GM21360 (cell line): ENCODE measurements around the gene GRIN2A.
"Not testable (repeated sequence)": the region's sequence is repeated elsewhere in the genome, so short reads cannot be mapped to it uniquely, and the experiment has no call there.

Experiments used
- ATAC-seq: cut with Tn5 transposase; IDR thresholded peaks from one replicate; pipeline ENCODE4 v1.9.1; 2021; ENCODE audit warnings: mild to moderate bottlenecking, moderate library complexity; ENCODE audit not compliant: unreplicated experiment

Gene GRIN2A

DNA sequence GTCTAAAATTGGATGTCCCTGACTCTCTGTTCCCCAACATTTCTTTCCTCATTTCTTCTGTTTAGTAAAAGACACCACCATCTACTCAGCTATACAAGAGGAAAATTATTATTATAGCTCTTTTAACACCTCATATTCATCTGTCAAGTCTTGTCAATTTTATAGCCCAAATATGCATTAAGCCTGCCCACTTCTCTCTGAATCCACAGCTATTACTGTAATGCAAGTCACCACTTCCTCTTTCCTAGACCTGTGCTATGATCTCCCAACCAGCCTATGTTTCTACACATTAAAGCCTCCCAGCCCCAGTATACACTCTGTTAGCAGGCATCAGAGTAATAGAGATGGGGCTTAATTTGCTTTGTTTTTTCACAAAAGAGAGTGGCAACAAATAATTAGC is 252.9 kb downstream of the GRIN2A start:
- ATAC-seq = peak; percentile 88

DNA sequence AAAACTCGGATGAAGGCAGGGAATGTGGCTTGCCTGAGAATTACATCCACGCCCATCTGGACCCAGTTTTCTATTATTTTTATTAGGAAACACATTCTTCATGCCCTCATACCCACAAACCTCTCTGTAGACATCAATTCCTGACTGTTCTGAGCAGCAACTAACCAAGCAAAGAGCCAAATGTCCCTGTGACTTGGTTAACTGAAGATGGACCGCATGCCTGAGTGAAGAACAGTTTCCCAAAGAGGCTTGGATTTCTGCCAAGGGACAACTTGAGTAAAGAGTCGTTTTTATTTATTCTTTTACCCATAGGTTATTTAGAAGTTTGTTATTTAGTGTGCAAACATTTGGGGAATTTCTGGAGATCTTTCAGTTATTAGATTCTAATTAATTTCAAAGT is 259.8 kb downstream of the GRIN2A start:
- ATAC-seq = no peak

DNA sequence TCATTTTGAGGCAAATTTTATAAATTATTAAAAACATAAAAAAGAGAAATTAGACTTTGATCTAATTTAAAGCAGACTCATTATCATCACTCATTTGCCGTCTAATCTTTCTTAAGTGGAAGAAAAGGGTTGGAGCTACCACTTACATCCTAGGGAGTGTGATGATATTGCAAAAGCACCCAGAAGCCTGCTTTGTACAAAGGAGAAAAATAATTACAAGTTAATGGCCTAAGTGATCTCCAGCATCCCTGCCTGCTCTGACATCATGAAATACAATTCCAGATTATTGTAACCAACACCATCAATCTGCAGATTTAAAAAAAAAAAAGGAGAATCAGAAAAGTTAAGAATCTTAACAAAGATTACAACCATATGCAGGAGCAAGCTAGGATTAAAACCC is 260.2 kb downstream of the GRIN2A start:
- ATAC-seq = no peak

DNA sequence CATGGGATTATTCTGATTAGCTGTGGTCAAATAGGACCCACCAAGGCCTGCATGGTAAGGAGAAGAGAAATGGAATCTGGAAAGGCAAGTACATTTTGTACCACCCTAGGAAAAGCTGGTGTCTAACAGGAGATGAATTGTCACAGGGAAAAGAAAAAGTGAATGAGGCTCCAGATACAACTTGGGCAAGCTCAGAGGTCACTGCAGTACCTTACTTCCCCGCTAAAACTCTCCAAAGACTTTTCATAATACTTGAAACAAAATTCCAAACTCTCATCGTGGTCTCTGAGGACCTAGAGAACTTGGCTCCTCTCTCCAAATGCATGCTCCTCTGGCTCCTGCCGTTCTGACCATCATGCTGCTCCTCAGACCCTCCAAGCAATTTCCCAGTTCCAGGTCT is 262.8 kb downstream of the GRIN2A start:
- no peak for ATAC-seq

DNA sequence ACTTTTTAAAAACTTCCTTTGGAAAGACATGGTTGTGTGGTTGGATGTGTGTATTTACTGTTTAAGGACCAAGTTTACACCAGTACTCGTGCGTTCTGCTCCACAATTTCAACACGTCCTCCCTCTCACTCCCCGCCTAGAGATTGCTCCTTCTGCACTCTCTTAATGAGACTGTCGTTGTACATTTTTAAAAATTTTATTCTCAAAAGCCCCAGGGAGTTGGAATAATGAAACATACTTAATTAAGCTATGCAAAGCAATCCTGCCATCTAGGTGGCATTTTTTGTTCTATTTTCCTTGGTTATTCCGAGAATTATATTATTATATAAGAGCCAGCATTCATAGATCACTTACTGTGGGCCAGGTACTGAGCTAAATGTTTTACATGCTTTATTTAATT is 264.5 kb downstream of the GRIN2A start:
- no peak for ATAC-seq

DNA sequence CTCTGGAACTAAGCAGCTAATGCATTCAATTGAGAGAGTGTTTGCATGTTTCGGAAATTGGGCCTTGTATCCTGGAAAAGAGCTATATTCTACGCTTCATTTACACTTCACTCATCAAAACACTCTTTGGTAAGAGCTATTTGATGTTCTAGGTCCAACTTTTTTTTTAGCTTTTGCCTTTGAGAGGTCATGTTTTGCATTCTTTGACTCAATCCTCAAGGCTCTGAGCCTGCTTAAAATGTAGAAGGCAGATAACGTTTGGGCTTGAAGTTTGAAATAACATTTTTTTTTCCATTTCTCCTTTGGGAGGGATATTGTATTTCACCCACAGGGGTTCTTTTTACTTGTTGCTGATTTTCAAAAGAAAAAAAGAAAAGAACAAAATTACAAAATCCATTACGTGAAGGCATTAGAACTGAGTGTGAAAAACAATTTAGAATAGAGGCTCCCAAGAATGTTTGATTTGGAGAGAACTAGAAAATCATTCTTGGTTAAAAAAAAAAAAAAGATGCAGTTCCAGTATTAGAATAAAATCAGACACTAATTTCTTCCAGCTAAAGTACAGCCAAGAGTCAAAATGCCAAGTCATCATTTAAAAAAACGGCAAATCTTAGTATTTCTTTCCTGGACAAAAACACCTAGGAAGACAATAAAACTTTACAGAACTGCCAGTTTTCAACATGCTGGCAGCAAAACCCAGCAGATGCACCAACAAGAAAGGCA is 268.5 kb downstream of the GRIN2A start:
- ATAC-seq = peak; percentile 7

DNA sequence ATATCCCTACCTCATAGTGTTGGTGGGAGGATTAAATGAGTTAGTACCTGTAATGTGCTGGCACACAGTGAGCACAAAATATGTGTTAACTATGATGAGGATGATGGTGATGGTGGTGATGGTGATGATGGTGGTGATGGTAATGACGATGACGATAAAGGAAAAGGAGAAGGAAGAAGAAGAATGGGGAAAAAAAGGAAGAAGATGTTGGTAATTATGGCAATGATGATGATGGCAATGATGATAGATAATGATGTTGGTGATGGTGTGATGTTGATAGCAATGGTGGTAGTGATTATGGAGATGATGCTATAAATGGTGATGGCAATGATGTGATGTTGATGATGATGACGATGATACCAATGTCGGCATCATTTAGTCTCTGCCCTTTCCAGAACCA is 270.2 kb downstream of the GRIN2A start:
- ATAC-seq = no peak

DNA sequence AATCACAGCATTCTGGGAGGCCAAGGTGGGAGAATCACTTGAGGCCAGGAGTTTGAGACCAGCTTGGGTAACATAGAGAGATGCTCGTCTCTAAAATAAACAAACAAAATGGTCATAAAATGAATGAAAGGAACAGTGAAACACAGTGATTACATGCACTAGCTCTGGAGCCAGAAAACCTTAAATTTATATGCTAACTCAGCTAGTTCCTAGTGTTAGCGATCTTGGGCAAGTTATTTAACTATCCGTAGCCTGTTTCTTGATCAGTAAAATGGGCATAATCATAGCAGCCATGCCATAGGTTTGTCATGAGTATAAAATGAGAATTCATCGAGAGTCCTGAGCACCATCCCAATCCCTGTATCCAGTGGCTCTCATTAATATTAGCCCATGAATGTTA is 271.0 kb downstream of the GRIN2A start:
- ATAC-seq = no peak

DNA sequence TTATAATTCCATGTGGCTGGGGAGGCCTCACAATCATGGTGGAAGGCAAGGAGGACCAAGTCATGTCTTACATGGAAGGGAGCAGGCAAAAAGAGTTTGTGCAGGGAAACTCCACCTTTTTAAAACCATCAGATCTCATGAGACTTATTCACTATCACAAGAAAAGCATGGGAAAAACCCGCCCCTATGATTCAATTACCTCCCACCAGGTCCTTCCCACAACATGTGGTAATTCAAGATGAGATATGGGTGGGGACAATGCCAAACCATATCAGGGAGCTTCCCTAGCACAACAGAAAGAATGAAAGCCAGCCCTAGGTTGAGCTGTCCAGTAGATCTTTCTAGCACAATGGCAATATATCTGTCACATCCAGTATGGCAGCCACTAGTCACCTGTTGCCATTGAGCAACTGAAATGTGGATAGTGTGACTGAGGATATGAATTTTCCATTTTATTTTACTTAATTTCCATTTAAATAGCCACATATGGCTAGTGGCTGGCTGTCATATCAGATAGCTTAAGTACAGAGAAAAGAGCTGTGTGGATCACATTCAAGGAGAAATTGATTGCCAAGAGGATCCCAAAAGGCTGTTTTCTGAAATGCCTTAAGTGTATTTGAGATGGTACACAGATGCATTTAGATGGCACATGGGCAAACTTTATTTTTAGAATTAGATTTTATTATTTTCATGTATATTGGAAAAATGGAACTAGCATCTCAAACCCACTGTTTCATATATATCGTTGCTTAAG is 273.0 kb downstream of the GRIN2A start:
- no peak for ATAC-seq

DNA sequence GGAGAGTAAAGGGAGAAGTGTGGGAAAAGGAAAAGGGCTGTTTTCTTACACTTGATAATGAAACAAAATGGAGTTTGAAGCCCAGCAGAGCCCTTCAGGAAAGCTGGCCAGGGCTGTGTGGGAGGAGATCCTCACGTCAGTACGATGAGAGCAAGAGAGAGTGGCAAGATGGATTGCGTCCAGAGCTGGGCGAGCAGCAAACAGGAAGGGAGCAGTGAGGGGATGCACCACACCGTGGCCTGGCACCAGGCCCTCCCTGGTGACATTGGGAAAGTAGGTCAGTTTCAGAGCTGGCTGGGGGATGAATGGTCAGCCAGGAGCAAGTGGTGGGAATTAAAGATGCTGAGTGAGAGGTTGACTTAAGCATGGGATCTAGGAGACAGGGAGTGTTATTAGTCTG is 273.6 kb downstream of the GRIN2A start:
- no peak for ATAC-seq

DNA sequence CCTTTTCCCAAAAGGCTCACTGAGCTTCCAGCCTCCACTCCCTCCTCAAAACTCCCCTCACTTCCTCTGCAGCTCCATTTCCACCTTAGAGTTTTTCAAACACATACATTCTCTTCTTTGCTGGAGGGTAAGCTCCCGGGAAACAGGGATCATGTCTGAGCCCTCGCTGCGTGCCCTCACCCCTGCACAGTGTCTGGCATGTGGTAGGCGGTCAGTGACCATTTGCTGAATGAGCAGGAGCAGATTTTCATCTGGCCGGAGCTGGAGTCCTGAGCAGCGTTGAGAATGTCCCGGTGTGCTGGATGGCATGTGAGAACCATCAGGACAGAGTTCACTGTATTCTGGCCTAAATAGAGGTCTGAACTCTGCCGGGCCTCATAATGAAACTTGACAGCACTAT is 274.5 kb downstream of the GRIN2A start:
- ATAC-seq = no peak

DNA sequence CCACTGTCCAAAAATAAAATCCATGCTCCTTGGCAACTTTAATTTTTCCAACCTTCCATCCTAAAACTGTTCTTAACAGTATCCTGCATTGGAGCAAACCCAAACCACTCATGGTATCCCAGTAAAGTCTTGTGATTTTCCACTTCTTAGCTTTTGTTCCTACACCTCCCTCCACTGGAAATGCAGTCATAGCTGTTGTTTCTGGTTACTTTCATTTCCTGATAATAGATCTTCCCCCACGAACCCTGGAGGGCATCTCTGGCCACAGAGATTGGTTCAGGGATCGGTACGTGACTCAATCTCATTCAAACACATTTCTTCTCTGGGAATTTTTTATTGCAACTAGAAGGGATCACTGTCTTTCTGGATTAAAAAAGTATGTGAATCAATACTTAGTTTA is 276.0 kb downstream of the GRIN2A start:
- no peak for ATAC-seq

DNA sequence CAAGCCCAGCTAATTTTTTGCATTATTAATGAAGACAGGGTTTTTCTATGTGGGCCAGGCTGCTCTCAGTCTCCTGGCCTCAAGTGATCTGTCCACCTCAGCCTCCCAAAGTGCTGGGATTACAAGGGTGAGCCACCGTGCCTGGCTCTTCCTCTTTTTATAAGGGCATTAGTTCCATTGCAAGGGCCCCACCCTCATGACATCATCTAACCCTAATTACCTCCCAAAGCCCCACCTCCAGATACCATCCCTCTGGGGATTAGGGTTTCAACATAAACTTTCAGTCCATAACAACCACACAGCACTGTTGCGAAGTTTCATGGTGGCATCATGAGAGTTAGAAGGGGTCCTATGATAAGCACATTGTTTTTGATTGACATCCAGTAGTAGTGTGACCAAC is 277.7 kb downstream of the GRIN2A start:
- no peak for ATAC-seq

DNA sequence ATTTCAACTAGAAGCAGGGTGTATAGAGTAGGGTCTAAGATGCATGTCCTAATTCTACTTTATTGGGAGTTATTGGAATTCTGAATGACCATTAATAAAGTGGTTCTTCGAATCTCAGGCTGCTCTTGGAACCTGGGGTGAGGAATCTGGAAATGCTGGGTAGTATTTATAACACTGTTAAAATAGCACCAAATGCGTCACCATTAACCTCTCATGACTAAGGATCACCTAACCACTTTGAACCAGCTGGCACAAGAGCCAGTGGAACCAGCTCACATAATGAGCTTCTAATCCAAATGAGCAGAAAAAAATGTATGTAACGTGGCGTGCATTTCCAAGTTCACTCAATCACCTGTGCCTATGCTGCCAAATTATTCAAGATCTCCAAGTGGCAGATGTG is 281.7 kb downstream of the GRIN2A start:
- no peak for ATAC-seq

DNA sequence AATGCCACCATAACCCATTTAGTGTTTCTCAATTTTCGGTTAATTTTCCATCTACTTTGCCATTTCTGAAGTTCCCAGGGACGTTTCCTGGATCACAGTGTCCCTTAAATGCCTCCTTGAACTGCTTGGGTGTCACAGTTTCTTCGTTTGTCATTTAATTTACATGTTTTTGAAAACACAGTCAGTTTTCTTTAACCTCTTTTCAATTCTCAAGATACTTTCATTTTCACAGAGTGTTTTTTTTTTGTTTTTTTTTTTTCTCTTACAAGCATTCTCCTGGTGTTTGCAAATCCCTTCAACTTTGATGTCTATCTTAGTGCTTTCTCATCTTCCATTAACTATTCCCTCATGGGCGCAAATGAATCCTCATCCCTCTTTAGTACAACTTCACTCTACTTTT is 283.7 kb downstream of the GRIN2A start:
- no peak for ATAC-seq

DNA sequence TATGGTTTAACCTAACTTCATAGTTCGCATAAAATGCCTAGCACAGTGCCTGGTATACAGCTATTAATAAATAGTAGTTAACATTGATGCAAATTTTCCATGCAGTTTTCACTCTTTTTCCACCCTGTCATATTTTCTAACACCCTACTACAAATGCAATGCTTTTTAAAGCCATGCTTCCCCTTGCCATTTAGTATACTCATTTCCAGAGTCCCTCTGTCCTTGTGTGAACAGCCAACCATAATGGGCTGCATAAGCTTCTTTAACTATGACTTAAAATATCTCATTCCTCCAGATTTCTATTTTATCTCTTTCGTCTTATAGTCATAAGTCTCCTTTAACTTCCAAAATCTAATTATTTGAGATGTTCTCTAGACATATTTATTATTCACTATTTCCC is 284.1 kb downstream of the GRIN2A start:
- no peak for ATAC-seq

DNA sequence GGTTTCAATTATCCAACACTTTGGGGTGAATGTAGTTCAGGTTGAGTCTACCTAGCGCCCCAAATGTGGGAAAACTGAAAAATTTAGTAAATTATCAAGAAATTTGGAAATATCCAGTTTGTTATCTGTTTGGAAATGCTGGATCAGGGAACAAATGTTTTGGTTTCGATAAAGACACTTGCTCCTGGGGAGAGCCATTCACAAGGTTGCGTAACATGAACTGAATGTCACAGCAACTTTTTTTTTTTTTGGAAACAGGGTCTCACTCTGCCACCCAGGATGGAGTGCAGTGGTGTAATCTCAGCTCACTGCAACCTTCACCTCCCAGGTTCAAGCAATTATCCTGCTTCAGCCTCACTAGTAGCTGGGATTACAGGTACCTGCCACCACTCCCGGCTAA is 286.4 kb downstream of the GRIN2A start:
- no peak for ATAC-seq

DNA sequence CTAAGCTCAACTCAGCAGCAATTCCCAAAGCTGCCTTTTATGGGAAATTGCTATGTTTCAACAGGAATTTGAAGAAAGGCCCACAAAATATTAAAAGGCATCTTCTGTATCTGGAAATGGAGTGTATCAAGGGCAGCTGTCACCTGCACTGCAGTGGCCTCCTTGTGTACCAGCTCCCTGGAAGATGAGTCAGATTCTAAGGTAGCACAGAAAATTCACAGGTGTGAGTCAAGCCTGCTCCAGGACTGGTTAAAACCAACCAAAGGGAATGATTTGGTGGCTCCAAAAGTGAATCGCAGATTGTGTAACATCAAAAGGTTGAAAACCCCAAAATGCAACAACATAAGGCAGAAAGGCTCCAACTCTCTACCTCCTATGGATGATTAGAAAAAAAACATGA is 296.4 kb downstream of the GRIN2A start:
- no peak for ATAC-seq

DNA sequence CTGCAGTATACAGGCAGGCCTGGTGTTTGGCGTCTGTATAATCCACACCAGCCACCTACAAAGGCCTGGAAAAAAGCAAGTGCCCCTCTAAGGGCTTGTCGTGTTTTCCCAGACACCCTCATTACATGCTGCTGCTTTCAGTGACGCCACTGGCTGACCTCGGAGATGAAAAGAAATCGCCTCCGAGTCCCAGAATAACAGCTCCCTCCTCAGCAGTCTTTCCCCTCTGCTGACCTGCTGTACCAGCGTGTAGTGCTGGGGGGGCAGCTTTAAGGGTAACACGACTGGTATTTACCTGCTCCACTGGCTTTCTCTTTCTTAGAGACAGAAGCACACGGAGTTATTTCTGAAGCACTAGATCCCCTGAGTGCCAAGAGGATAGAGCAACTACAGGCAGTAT is 296.8 kb downstream of the GRIN2A start:
- ATAC-seq = no peak

DNA sequence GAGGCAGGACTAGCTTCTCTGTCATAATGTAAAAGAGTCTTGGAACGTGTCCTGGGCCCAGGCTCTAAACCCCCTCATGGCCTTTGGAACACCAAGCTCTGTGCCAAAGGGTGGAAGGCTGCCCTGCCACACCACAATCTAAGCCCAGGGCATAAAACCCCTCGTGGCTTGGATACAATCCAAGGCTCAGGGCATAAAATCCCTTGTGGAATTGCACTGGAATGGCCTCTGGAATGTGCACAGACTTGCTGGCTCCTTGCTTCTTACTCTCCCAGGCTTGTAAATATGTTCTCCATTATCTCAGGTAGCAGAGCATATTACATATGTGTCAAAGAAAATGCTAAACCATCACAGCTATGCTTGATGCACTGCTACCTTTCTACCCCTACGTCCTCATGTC is 306.2 kb downstream of the GRIN2A start:
- not testable (repeated sequence) for ATAC-seq

DNA sequence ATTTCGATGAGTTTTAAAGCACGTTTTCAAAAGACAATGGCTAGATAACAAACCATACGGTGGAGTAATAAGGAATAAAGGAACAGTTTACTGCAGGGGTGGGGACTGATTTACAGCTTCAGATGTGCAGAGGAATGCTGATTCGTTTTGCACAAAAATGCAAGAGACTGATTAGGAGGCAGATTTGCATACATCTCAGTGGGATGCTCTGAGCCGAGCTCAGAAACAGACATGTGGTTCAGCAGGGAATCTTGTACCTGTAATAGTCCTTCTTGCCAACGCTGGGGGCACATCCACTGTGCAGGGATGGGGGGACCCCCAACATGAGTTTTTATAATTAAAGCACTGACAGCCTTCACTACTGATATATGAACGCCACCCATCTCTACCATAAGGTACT is 308.0 kb downstream of the GRIN2A start:
- no peak for ATAC-seq

DNA sequence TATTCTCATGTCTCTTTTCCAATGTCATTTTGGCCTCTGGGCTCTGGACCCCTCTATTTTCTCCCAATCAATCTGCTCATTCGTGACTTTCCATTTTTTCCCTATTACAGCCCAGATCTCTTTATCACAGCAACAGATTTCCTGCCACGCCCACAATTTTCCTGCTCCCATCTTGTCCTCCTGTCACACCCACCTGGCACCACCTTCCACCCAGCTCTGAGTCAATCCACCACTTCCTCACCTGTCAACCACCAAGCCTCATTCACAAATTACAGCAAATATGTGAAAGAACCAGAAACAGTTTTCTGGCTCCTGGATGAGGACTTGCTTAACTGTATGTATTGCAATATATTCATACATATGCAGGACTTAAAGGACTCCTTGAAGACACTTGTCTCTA is 311.3 kb downstream of the GRIN2A start:
- no peak for ATAC-seq

DNA sequence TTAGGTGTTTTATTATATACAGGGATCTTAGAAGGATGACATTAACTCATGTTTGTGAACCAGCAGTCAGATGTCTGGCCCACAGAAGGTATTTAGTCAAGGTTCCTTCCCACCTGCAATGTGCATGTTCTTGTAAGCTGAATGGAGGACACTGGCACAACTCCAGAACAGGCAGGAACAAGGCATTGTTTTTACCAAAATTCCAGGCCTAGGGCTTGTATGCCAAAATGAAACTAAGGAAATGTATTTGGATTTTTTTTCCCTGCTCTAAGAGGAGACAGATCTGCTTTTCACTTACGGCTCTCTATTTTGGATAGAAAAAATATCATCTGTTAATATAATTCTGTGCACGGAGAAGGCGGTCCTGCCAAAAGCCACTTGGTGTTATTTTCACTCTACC is 312.5 kb downstream of the GRIN2A start:
- no peak for ATAC-seq
